Kasumi-1 (cell line): ENCODE measurements around the gene GEN1.

Experiments used
- DNase-seq, 2 experiments: peaks; one replicate each; lab custom pipeline; 2025; lab: John Stamatoyannopoulos, UW

Gene GEN1

DNA sequence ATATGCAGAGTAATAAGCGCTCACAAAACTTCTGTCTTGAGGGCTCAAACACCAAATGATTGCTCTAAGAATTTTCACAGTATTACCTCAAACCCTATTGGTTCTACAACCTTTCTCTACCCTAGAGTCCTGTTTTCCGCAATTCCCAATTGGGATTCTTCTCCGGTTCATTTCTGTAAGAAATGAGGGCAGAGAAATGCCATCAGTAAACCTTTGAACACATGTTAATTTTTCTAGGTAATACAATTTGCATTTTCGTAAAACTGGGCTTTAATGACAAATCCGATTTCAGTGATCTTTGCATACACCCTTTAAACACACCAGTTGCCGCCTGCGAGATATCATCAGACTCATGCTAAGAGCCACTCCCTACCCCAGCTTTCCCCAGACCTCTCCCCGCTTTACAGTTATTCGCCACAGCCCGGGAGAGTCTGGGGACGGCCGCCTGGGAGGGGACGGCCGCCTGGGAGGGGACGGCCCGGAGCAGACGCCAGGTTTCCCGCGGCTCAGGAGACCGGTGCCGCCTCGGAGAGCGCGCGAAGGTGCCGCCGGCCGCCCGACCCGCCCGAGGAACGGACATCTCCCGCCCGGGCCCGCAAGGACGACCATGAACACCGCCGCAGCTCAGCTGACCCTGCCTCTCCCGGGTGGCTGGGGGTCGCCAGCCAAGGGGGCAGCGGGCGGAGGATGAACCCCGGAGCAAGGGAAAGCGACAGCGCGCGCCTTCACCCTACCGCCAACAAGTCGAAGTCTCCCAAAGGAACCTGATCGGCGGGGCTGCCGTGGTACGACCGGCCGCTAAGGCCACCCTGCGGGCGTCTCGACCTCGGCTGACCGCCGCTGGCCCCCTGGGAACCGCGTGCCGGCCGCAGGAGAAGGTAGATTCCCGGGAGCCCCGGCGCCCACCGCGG is 791 bp upstream of the GEN1 start:
- DNase-seq: peak; percentile 48

GRCh38 chr2:17754773-17755425 is 961 bp downstream of the GEN1 start:
- DNase-seq: peak; percentile 31 to 47

DNA sequence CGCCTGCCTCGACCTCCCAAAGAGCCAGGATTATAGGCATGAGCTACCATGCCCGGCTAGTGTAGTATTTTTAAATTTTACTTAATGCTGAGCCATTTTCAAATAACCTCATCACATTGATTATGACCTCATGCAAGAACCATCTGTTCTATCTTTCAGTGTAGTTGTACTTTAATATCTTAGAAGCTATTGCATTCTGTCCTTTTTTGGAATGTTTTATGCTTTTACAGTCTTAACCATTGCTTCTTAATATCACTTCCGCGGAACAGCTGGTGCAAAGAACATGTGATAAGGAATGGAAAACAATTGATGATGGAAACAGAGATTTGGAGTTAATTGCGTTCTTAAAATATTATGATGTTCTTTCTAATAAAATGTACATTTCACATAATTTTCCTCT is 2.7 kb downstream of the GEN1 start:
- DNase-seq: no peak

- no peak for DNase-seq
Observed at GRCh38 chr2:17757321-17757720, 3.4 kb downstream of the GEN1 start.

DNA sequence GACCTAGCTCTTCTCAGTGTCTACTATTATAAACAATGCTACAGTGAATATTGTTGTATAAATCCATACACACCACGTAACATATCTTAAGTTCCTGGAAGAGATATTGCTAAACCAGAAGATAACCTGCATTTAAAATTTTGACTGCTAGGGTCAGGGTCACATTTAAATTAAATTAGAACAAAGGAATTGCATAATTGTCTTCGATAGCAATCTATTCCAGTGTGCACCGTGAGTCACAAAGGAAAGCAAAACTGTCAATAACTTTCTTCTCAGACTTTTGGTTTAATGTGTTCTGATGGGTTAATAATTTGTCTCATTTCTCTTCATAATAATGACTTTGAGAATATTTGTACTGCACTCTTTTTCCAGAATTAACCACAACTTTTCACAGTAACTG is 4.2 kb downstream of the GEN1 start:
- no peak for DNase-seq

- DNase-seq: no peak
Observed at GRCh38 chr2:17759805-17760204, 5.9 kb downstream of the GEN1 start.

GRCh38 chr2:17762451-17762850 is 8.5 kb downstream of the GEN1 start:
- DNase-seq: no peak

DNA sequence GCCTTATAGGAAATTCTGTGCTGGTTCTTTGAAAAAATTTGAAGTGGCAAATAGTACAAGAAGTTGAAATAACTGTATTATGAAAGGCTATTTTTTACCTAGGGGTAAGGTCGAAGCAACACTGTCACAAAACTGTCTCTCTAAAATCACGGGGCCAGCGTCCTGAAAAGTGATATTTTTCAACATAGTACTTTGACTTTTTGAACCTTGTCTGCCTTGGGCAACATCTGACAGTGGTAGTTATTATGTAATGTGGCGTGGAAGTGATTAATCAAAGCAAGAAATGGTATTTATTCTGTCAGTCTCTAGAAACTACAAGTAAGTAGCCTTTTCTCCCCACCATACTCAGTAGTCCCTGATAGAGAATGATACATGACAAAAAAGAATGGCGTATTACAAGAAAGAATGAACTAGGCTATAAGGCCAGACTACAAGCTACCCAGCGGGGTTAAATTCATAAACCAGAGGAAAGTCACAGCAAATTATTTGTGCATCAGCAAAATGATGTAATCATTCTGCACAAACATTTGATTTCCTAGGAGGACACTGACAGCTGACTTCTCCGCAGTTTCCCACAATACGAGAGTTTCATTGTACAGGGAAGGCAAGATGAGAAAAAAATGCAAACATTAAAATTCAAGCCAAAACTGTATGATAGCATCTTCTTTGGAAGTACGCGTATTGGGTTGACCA is 9.8 kb downstream of the GEN1 start:
- DNase-seq: no peak

GRCh38 chr2:17765398-17765797 is 11.5 kb downstream of the GEN1 start:
- no peak for DNase-seq

DNA sequence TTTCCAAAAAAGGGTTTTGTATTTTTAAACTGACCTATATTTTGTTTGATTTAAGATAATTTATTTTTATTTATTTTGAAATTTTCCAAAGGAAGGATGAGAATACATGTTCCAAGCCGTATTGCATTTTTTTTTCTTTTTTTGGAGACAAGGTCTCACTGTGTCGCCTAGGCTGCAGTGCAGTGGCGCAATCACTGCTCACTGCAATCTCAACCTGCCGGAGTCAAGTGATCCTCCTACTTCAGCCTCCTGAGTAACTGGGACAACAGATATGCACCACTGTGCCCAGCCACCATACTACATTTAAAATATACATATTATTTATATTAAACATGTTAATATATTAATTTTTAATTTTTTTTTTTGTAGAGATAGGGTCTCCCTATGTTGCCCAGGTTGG is 15.0 kb downstream of the GEN1 start:
- DNase-seq: no peak

DNA sequence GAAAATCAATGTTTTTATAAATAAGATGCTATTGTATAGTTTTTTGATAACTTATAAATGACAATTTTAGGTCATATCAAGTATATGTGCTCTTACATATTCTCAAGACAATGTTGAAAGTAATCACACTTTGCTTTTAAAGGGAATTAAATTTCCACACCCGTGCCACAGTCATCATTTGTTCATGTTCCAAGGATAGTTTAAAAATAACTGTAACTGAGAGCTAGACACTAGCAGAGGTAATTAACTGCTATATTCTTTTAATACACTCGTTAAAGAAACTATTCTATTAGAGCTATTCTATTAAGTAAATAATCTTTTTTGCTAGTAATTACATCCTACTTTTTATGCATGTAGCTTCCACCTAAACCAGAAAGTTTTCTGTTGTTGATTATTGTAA is 18.0 kb downstream of the GEN1 start:
- no peak for DNase-seq

DNA sequence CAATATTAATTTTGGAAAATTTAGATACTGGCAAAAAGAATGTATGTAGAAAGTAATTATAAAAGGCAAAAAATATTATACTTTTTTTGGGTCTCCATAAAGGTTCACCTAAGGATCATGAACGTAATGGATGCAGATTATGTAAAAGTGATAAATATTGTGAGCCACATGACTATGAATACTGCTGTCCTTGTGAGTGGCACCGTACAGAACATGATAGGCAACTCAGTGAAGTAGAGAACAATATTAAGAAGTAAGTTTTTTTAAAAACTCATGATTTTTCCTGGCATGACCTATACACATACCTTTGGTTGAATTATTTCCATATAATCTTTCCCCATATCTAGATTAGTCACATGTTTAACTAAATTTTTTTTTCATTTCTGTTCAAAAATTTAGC is 18.6 kb downstream of the GEN1 start:
- no peak for DNase-seq

DNA sequence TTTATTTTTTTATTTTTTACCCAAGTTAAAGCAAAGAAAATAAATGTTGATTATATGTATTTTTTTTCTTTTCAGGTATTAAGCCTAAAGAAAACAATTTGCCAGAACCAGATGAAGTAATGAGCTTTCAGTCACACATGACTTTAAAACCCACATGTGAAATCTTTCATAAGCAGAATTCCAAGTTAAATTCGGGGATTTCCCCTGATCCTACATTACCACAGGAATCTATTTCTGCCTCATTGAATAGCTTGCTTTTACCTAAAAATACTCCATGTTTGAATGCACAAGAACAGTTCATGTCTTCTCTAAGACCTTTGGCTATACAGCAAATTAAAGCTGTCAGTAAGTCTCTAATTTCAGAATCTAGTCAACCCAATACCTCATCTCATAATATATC is 26.6 kb downstream of the GEN1 start:
- DNase-seq: no peak

DNA sequence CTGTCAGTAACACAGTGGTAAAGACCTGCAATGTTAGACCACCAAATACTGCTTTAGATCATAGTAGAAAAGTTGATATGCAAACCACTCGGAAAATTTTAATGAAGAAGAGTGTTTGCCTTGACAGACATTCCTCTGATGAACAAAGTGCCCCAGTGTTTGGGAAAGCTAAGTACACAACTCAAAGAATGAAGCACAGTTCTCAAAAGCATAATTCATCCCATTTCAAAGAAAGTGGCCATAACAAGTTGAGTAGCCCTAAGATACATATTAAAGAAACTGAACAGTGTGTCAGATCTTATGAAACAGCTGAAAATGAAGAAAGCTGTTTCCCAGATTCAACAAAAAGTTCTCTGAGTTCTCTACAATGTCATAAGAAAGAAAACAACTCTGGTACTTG is 27.5 kb downstream of the GEN1 start:
- no peak for DNase-seq

GRCh38 chr2:17786727-17787126 is 32.8 kb downstream of the GEN1 start:
- no peak for DNase-seq

- no peak for DNase-seq
Observed at GRCh38 chr2:17788773-17789172, 34.8 kb downstream of the GEN1 start.

DNA sequence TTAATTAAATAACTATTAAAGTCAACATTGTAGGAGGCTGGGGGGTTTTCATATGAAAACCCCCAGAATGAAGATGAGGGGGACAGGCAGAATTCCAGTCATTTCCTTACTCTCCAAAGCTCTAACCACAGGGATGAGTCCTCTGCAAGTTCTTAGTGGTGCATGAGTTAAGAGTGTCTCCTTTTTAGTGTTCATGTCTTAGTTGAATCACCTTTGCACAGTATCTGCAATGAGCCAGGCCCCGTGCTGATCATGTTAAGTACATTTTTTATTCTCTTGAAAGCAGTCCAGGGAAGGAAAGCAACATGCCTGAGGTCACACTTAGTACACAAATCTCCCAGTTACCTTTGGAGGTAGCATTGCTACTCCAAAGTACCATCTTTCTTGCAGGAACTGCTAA is 36.6 kb downstream of the GEN1 start:
- DNase-seq: no peak

DNA sequence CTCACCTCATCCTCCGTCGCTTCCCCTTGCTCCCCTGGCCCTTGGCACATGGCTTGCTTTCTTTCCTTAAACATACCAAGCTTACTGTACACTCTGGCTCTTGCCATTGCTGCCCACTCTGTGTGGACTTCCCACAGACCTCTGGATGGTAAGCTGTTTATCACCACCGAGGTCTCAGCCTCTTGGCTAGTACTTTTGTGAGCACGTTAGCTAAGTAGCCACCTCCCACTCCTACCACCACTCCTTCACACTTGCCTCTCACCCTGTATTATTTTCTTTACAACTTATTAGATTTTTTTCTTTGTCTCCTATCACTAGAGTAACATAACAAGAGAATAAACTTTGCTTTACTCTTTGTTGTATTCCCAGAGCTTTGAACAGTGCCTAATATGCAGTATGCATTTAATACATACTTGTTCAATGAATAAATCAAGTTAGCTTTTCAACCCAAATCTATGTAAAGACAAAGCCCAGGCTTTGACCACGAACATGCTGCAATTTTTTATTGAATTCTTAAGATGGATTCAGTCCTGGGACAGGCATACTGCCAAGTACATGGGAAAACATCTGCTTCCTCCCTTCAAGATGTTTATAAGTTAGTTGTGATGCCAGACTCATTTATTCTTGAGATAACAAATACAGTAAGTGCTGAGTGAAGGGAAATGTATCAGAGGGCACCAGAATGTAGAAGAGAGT is 37.3 kb downstream of the GEN1 start:
- peak; percentile 44 to 49 for DNase-seq

DNA sequence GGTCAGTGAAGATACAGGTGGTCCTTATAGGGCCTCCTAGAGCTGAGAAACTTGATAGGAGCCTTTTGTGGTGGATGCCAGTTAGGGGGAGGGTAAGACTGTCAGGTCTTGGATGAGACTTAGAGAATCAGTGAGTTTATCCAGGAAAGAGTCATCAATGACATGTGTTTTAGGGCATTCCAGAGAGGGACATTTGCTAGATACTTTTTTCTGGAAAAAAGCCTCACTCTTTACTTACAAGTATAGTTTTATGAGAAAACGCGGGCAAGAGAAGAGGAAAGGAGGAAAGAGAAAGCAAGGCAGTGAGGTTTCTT is 37.8 kb downstream of the GEN1 start:
- no peak for DNase-seq

DNA sequence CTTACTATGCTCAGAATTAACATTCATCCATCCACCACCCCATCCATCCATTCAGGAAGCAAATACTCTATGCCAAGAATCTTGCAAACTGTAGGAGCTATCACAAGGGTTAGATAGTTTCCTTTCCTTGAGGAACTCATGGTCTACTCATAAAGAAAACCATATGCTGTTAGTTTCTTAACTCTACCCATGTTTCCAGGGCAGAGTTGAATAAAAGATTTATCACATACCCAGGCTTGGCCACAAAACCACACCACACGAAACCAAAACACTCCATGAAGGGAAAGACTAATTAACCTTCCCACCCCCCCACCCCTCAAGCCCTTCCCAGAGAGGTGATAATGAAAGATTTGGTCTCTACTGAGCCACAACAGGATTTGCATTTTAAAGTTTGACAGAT is 38.6 kb downstream of the GEN1 start:
- DNase-seq: no peak

GRCh38 chr2:17793296-17793695 is 39.4 kb downstream of the GEN1 start:
- no peak for DNase-seq

- DNase-seq: no peak
Observed at GRCh38 chr2:17793803-17794354, 39.9 kb downstream of the GEN1 start.
